HEK293 (cell line): ENCODE measurements around the gene NEGR1.

Source experiments
- CTCF ChIA-PET: fragments of 350-600 bp; formaldehyde crosslinking; extraction: SDS; loops from one replicate; lab custom pipeline; 2021; ENCODE audit warnings: antibody characterized with exemption; lab: Yijun Ruan, JAX
- POLR2A ChIA-PET: fragments of 300-600 bp; formaldehyde crosslinking; extraction: SDS; loops from one replicate; lab custom pipeline; 2020; ENCODE audit warnings: antibody characterized with exemption, inconsistent platforms; lab: Yijun Ruan, JAX
- H3K27ac ChIP-seq: fragments of 200-500 bp; sonication (Bioruptor generic); 2 replicates; pipeline ENCODE4 v1.5.1; 2014; ENCODE audit warnings: low read depth, low read length, control low read depth, inconsistent platforms; ENCODE audit errors: extremely low read depth
- H3K36me3 ChIP-seq, 2 experiments: fragments of 200-500 bp in 1 of 2; sonication (Bioruptor generic) in 1 of 2; 1 replicate in 1 of 2; 2 replicates in 1 of 2; pipeline ENCODE4 v1.5.1; 2014 to 2017; ENCODE audit warnings: inconsistent platforms in 2 of 2, low read length in 2 of 2; ENCODE audit not compliant: control insufficient read depth in 2 of 2, insufficient read depth in 1 of 2
- H3K4me1 ChIP-seq: fragments of 200-500 bp; sonication (Bioruptor generic); 2 replicates; pipeline ENCODE4 v1.5.1; 2014; ENCODE audit warnings: mild to moderate bottlenecking, low read length, inconsistent platforms; ENCODE audit not compliant: control insufficient read depth, insufficient read depth
- H3K4me3 ChIP-seq: 2 replicates; pipeline ENCODE4 v1.5.1; 2011; ENCODE audit warnings: low read depth, mild to moderate bottlenecking, control low read depth, low read length, moderate library complexity
- H3K9me3 ChIP-seq: fragments of 200-500 bp; sonication (Bioruptor generic); 2 replicates; pipeline ENCODE4 v1.5.1; 2014; ENCODE audit warnings: low read depth, low read length, inconsistent platforms; ENCODE audit not compliant: control insufficient read depth, insufficient read depth
- EGR2 ChIP-seq: fragments of 450-650 bp; formaldehyde crosslinking; IDR thresholded peaks from 2 replicates; pipeline ENCODE4 v1.5.1; 2016; ENCODE audit warnings: low read depth, missing biosample characterization, missing genetic modification characterization
- GLI4 ChIP-seq: fragments of 450-650 bp; formaldehyde crosslinking; IDR thresholded peaks from 2 replicates; pipeline ENCODE4 v1.5.1; 2016; ENCODE audit warnings: missing biosample characterization, missing genetic modification characterization
- HOXC10 ChIP-seq: sonication (generic); formaldehyde crosslinking; IDR thresholded peaks from 2 replicates; pipeline ENCODE4 v1.8.1; 2023; ENCODE audit warnings: mild to moderate bottlenecking, missing genetic modification reagents
- IKZF3 ChIP-seq: fragments of 450-650 bp; IDR thresholded peaks from 2 replicates; pipeline ENCODE4 v1.5.0; 2018; ENCODE audit warnings: missing biosample characterization, mild to moderate bottlenecking, missing genetic modification characterization, moderate library complexity
- KLF17 ChIP-seq: fragments of 450-650 bp; formaldehyde crosslinking; IDR thresholded peaks from 2 replicates; pipeline ENCODE4 v1.5.1; 2016; ENCODE audit warnings: missing biosample characterization, missing genetic modification characterization
- MEIS1 ChIP-seq: sonication (generic); formaldehyde crosslinking; IDR thresholded peaks from 2 replicates; pipeline ENCODE4 v1.8.1; 2022; ENCODE audit warnings: missing genetic modification reagents, mild to moderate bottlenecking, borderline replicate concordance
- OVOL3 ChIP-seq: fragments of 450-650 bp; formaldehyde crosslinking; IDR thresholded peaks from 2 replicates; pipeline ENCODE4 v1.5.1; 2016; ENCODE audit warnings: missing biosample characterization, missing genetic modification characterization
- SP3 ChIP-seq: fragments of 450-650 bp; formaldehyde crosslinking; IDR thresholded peaks from 2 replicates; pipeline ENCODE4 v1.5.1; 2016; ENCODE audit warnings: missing biosample characterization, missing genetic modification characterization
- WT1 ChIP-seq: fragments of 450-650 bp; formaldehyde crosslinking; IDR thresholded peaks from 2 replicates; pipeline ENCODE4 v1.5.1; 2016; ENCODE audit warnings: missing biosample characterization, missing genetic modification characterization
- ZBTB11 ChIP-seq: fragments of 450-650 bp; formaldehyde crosslinking; conservative IDR thresholded peaks from 2 replicates; pipeline ENCODE4 v1.5.1; 2016; ENCODE audit warnings: low read depth, missing biosample characterization, missing genetic modification characterization
- ZBTB17 ChIP-seq: fragments of 450-650 bp; formaldehyde crosslinking; IDR thresholded peaks from 2 replicates; pipeline ENCODE4 v1.5.1; 2016; ENCODE audit warnings: missing biosample characterization, missing genetic modification characterization
- ZBTB21 ChIP-seq: fragments of 450-650 bp; formaldehyde crosslinking; IDR thresholded peaks from 2 replicates; pipeline ENCODE4 v1.5.1; 2017; ENCODE audit warnings: missing biosample characterization, missing genetic modification characterization
- ZBTB44 ChIP-seq: fragments of 450-650 bp; IDR thresholded peaks from 2 replicates; pipeline ENCODE4 v1.5.1; 2018; ENCODE audit warnings: missing biosample characterization, mild to moderate bottlenecking, missing genetic modification characterization
- ZNF121 ChIP-seq: fragments of 450-650 bp; formaldehyde crosslinking; IDR thresholded peaks from 2 replicates; pipeline ENCODE4 v1.5.1; 2016; ENCODE audit warnings: missing biosample characterization, missing genetic modification characterization
- ZNF138 ChIP-seq: fragments of 450-650 bp; formaldehyde crosslinking; IDR thresholded peaks from 2 replicates; pipeline ENCODE4 v1.5.1; 2016; ENCODE audit warnings: missing biosample characterization, missing genetic modification characterization, borderline replicate concordance
- ZNF148 ChIP-seq: fragments of 450-650 bp; formaldehyde crosslinking; IDR thresholded peaks from 2 replicates; pipeline ENCODE4 v1.5.0; 2017; ENCODE audit warnings: missing biosample characterization, missing genetic modification characterization, borderline replicate concordance
- ZNF157 ChIP-seq: fragments of 450-650 bp; formaldehyde crosslinking; IDR thresholded peaks from 2 replicates; pipeline ENCODE4 v1.5.1; 2016; ENCODE audit warnings: missing biosample characterization, missing genetic modification characterization
- ZNF211 ChIP-seq: fragments of 450-650 bp; formaldehyde crosslinking; IDR thresholded peaks from 2 replicates; pipeline ENCODE4 v1.5.1; 2016; ENCODE audit warnings: low read depth, missing biosample characterization, missing genetic modification characterization
- ZNF350 ChIP-seq: fragments of 450-650 bp; formaldehyde crosslinking; IDR thresholded peaks from 2 replicates; pipeline ENCODE4 v1.5.0; 2017; ENCODE audit warnings: missing biosample characterization, mild to moderate bottlenecking, missing genetic modification characterization
- ZNF514 ChIP-seq: fragments of 450-650 bp; formaldehyde crosslinking; IDR thresholded peaks from 2 replicates; pipeline ENCODE4 v1.5.1; 2016; ENCODE audit warnings: missing biosample characterization, missing genetic modification characterization
- ZNF660 ChIP-seq: fragments of 450-650 bp; IDR thresholded peaks from 2 replicates; pipeline ENCODE4 v1.5.1; 2018; ENCODE audit warnings: missing biosample characterization, mild to moderate bottlenecking, missing genetic modification characterization
- ZNF677 ChIP-seq: fragments of 450-650 bp; IDR thresholded peaks from 2 replicates; pipeline ENCODE4 v1.5.0; 2018; ENCODE audit warnings: missing biosample characterization, mild to moderate bottlenecking, missing genetic modification characterization, moderate library complexity
- ZNF692 ChIP-seq: fragments of 450-650 bp; formaldehyde crosslinking; IDR thresholded peaks from 2 replicates; pipeline ENCODE4 v1.5.1; 2016; ENCODE audit warnings: missing biosample characterization, missing genetic modification characterization
- ZNF747 ChIP-seq: fragments of 450-650 bp; formaldehyde crosslinking; IDR thresholded peaks from 2 replicates; pipeline ENCODE4 v1.5.1; 2016; ENCODE audit warnings: missing biosample characterization, missing genetic modification characterization
- ZNF837 ChIP-seq: fragments of 450-650 bp; formaldehyde crosslinking; IDR thresholded peaks from 2 replicates; pipeline ENCODE4 v1.5.1; 2016; ENCODE audit warnings: missing biosample characterization, missing genetic modification characterization
- ZXDB ChIP-seq: fragments of 450-650 bp; formaldehyde crosslinking; IDR thresholded peaks from 2 replicates; pipeline ENCODE4 v1.5.1; 2016; ENCODE audit warnings: missing biosample characterization, missing genetic modification characterization

NEGR1 gene

GRCh38 chr1:72006092-72006491, 276.2 kb downstream of the NEGR1 start:
- TF ChIP-seq ZNF350 (tag by site-specific recombination) = no peak
- TF ChIP-seq ZNF157 (tag by site-specific recombination) = no peak
- TF ChIP-seq IKZF3 (tag by site-specific recombination) = no peak
- no peak for TF ChIP-seq ZNF677 (tag by site-specific recombination)
- TF ChIP-seq ZNF692 (tag by site-specific recombination) = no peak
- TF ChIP-seq ZNF148 = no peak
- TF ChIP-seq ZNF138 (tag by site-specific recombination) = no peak
- TF ChIP-seq ZNF837 (tag by site-specific recombination) = no peak
- TF ChIP-seq ZXDB (tag by site-specific recombination) = no peak
- no peak for TF ChIP-seq SP3 (tag by site-specific recombination)
- TF ChIP-seq ZBTB17 (tag by site-specific recombination) = no peak
- TF ChIP-seq, all 188 proteins: peak for 0
- CTCF ChIA-PET = no interaction called here

GRCh38 chr1:72003092-72003491, 279.2 kb downstream of the NEGR1 start:
- no peak overlapping the region for H3K4me3 ChIP-seq
- TF ChIP-seq ZBTB44 (tag by site-specific recombination) (no peak), ZNF660 (tag by site-specific recombination) (no peak), ZBTB11 (tag by site-specific recombination) (no peak), EGR2 (tag by site-specific recombination) (no peak), ZNF514 (tag by site-specific recombination) (no peak), ZNF121 (no peak), MEIS1 (CRISPR knock-in tag) (no peak), ZNF211 (tag by site-specific recombination) (no peak), OVOL3 (tag by site-specific recombination) (no peak), ZNF747 (tag by site-specific recombination) (no peak), HOXC10 (CRISPR knock-in tag) (no peak), ZBTB21 (tag by site-specific recombination) (no peak), KLF17 (tag by site-specific recombination) (no peak), WT1 (tag by site-specific recombination) (no peak), GLI4 (no peak)
- no peaks in the 10 kb centered on the region for H3K9me3 ChIP-seq
- no peak overlapping the region for H3K27ac ChIP-seq
- CTCF ChIA-PET = no interaction called here
- H3K36me3 ChIP-seq = no peaks in the 10 kb centered on the region
- H3K4me1 ChIP-seq = no peaks in the 10 kb centered on the region
- POLR2A ChIA-PET = no interaction called here

More at GRCh38 chr1:72006092-72006491, 276.2 kb downstream of the NEGR1 start:
- POLR2A ChIA-PET = no interaction called here
- H3K36me3 ChIP-seq = no peaks in the 10 kb centered on the region
- H3K4me3 ChIP-seq = no peak overlapping the region
- no peaks in the 10 kb centered on the region for H3K4me1 ChIP-seq
- H3K9me3 ChIP-seq = no peaks in the 10 kb centered on the region
- H3K27ac ChIP-seq = no peak overlapping the region
